ENCODE measurements around the gene LZTR1. TPM values are rescaled to one million over a fixed set of nuclear protein-coding genes. Genes with fewer than 3 reads are reported as not detected.

LZTR1 gene
- total and polyA plus RNA-seq, 2 of the 8 experiments (the other 6 are each of a cell fraction or from before 2014, with no cell fraction given): 22.3 to 31.0 TPM

- Histone ChIP-seq H2BK12ac (ENCODE audit: low read depth, low read length) (no peak overlapping the region), H2AFZ (ENCODE audit: low read length) (no peak overlapping the region), H3K9ac (replicated peaks in 1 of 4; ENCODE audit: extremely low read depth in 1 of 4, low read depth in 3 of 4, low read length in 3 of 4) (no peak overlapping the region), H3K36me3 (ENCODE audit: control insufficient read depth in 2 of 4, insufficient read depth in 4 of 4, low read length in 3 of 4) (no peaks in the 10 kb centered on the region), H3K23ac (ENCODE audit: insufficient read length) (no peak overlapping the region), H3K79me2 (ENCODE audit: control insufficient read depth in 1 of 2, insufficient read depth in 2 of 2, low read length in 2 of 2) (no peaks in the 10 kb centered on the region), H2BK15ac (ENCODE audit: low read length) (no peak overlapping the region), H3K4ac (replicated peaks; ENCODE audit: insufficient read length, low read depth, low read length) (no peak overlapping the region), H4K5ac (ENCODE audit: insufficient read length, low read depth, low read length) (no peak overlapping the region), H2BK20ac (ENCODE audit: low read length) (no peak overlapping the region), H2BK5ac (ENCODE audit: low read depth, low read length) (no peak overlapping the region), H3K14ac (ENCODE audit: insufficient read length) (no peak overlapping the region), H3K56ac (replicated peaks; ENCODE audit: insufficient read length, low read depth, low read length) (no peak overlapping the region), H3K27ac (ENCODE audit: low read depth, low read length) (no peak overlapping the region), H4K91ac (replicated peaks; ENCODE audit: insufficient read length, low read length) (no peak overlapping the region), H3K4me1 (replicated peaks in 1 of 4; ENCODE audit: control insufficient read depth in 3 of 4, insufficient read depth in 4 of 4, low read length in 3 of 4) (peaks cover 0 to 10% (median 5%) of the 10 kb centered on the region in 4 experiments; a peak in 6 of 7 replicates), H4K8ac (ENCODE audit: extremely low read depth, insufficient read depth, low read length) (no peak overlapping the region), H4K20me1 (replicated peaks in 1 of 2; ENCODE audit: control insufficient read depth in 1 of 2, insufficient read depth in 2 of 2, low read length in 2 of 2) (peaks cover 2 to 14% of the 10 kb centered on the region in 2 experiments), H2BK120ac (replicated peaks; ENCODE audit: low read depth, low read length) (no peak overlapping the region), H3K18ac (ENCODE audit: extremely low read depth, low read length) (no peak overlapping the region), H3K27me3 (replicated peaks in 1 of 4; ENCODE audit: control insufficient read depth in 3 of 4, extremely low read depth in 1 of 4, insufficient read depth in 3 of 4, low read length in 3 of 4) (peaks cover 23 to 38% (median 34%) of the 10 kb centered on the region in 4 experiments), H2AK5ac (ENCODE audit: low read depth, low read length) (no peak overlapping the region), H3K4me3 (ENCODE audit: extremely low read depth in 1 of 4, insufficient read depth in 2 of 4, low read depth in 3 of 4, low read length in 4 of 4) (no peak overlapping the region), H3K9me3 (ENCODE audit: insufficient read depth in 2 of 2, low read depth in 1 of 2, low read length in 1 of 2) (no peaks in the 10 kb centered on the region), H3K4me2 (ENCODE audit: insufficient read depth in 1 of 2, low read depth in 2 of 2, low read length in 2 of 2) (no peak overlapping the region), H3K79me1 (ENCODE audit: low read depth, low read length) (peaks cover under 1% of the 10 kb centered on the region; the same call in 1 of the 2 replicates), H3K23me2 (ENCODE audit: low read depth, low read length) (peaks cover 14% of the 10 kb centered on the region)
- FAIRE-seq: no peak
- DNase-seq (ENCODE audit: low read depth in 1 of 2, low spot score in 2 of 2): no peak
- TF ChIP-seq POLR2AphosphoS5 (IDR thresholded peaks at IDR 0.05; ENCODE audit: low read depth, low read length) (no peak), GTF2F1 (IDR thresholded peaks at IDR 0.05; ENCODE audit: borderline replicate concordance, low read depth, low read length) (no peak), SUZ12 (IDR thresholded peaks at IDR 0.05; ENCODE audit: low read length) (no peak)
- 82% methylated on average over 4 of the region's 4 CpGs; no CpG with 5 or more reads in 1 of the 2 experiments for WGBS, 2 experiments (ENCODE audit: extremely low coverage in 1 of 2, insufficient coverage in 1 of 2, insufficient read length in 1 of 2, insufficient replicate concordance in 2 of 2, low coverage in 1 of 2, low lambda C conversion rate in 2 of 2, missing lambda C conversion rate in 1 of 2)
- CTCF ChIA-PET (ENCODE audit: partially characterized antibody): interaction anchor here (0.7 to 13.5 kb wide), 9 partner anchors 11 to 156 kb away, joined by 3 to 115 read pairs (median 5); partner anchors contain the start of genes AIFM3, LRRC74B and LZTR1
- POLR2A ChIA-PET (ENCODE audit: partially characterized antibody): interaction anchor here (1.5 kb wide), 1 partner anchor 21 kb away, joined by 4 read pairs; the partner anchor contains the start of gene LZTR1
Measured at GRCh38 chr22:20960609-20961008, 21.5 kb upstream of the LZTR1 start.
